NCI-H2171 (cell line): ENCODE results near the gene TMEM225B.
"Not testable (repeated sequence)": the region's sequence is repeated elsewhere in the genome, so short reads cannot be mapped to it uniquely, and the experiment has no call there.

Experiments used
- DNase-seq: peaks from one replicate; lab custom pipeline; 2025; lab: John Stamatoyannopoulos, UW

Gene TMEM225B

GRCh38 chr7:99654626-99655025, 56.6 kb downstream of the TMEM225B start:
- not testable (repeated sequence) for DNase-seq

- not testable (repeated sequence) for DNase-seq
Observed at GRCh38 chr7:99657879-99658278, 59.8 kb downstream of the TMEM225B start.
